Neural progenitor cell (in vitro differentiated cells): ENCODE measurements around the gene PRRC2B. TPM values are rescaled to one million over a fixed set of nuclear protein-coding genes. Genes with fewer than 3 reads are reported as not detected.

Experiments
- DNase-seq: peaks from one replicate; pipeline ENCODE4 v3.0.0-alpha.2; 2016; ENCODE audit warnings: low spot score
- H2AFZ ChIP-seq: fragments of 200-600 bp; sonication (generic); replicated peaks from 2 replicates; pipeline ENCODE4 v1.6.1; 2016; ENCODE audit warnings: antibody characterized with exemption
- H3F3A ChIP-seq: fragments of 200-600 bp; sonication (generic); 2 replicates; pipeline ENCODE4 v1.6.1; 2016; ENCODE audit warnings: antibody characterized with exemption, low read depth
- H3K27ac ChIP-seq: fragments of 200-600 bp; sonication (generic); 2 replicates; pipeline ENCODE4 v1.5.1; 2016; ENCODE audit warnings: mild to moderate bottlenecking
- H3K27me3 ChIP-seq: fragments of 200-600 bp; sonication (generic); 2 replicates; pipeline ENCODE4 v1.6.1; 2016; ENCODE audit warnings: mild to moderate bottlenecking, moderate library complexity
- H3K36me3 ChIP-seq: fragments of 200-600 bp; sonication (generic); 2 replicates; pipeline ENCODE4 v1.5.1; 2016
- H3K4me1 ChIP-seq: fragments of 200-600 bp; sonication (generic); 2 replicates; pipeline ENCODE4 v1.6.1; 2016; ENCODE audit warnings: mixed run types
- H3K4me2 ChIP-seq: fragments of 200-600 bp; sonication (generic); 2 replicates; pipeline ENCODE4 v1.6.1; 2016
- H3K4me3 ChIP-seq: fragments of 200-600 bp; sonication (generic); 2 replicates; pipeline ENCODE4 v1.5.1; 2016
- H3K79me2 ChIP-seq: fragments of 200-600 bp; sonication (generic); 2 replicates; pipeline ENCODE4 v1.6.1; 2016; ENCODE audit warnings: low read depth
- H3K9ac ChIP-seq: fragments of 200-600 bp; sonication (generic); 2 replicates; pipeline ENCODE4 v1.6.1; 2016
- H3K9me3 ChIP-seq: fragments of 200-600 bp; sonication (generic); 2 replicates; pipeline ENCODE4 v1.5.1; 2016; ENCODE audit warnings: low read depth
- H4K20me1 ChIP-seq: fragments of 200-600 bp; sonication (generic); 2 replicates; pipeline ENCODE4 v1.6.1; 2016; ENCODE audit warnings: low read depth
- H3K27ac Mint-ChIP-seq: 3 replicates; pipeline ENCODE4 v1.8.0; 2021; ENCODE audit warnings: mixed read lengths
- H3K27me3 Mint-ChIP-seq: 2 replicates; pipeline ENCODE4 v1.8.0; 2022; ENCODE audit warnings: low read depth, mild to moderate bottlenecking, inconsistent platforms, moderate library complexity, mixed read lengths; ENCODE audit not compliant: insufficient read depth
- H3K36me3 Mint-ChIP-seq: 3 replicates; pipeline ENCODE4 v1.8.0; 2021; ENCODE audit warnings: mixed read lengths
- H3K4me1 Mint-ChIP-seq: 3 replicates; pipeline ENCODE4 v1.8.0; 2021; ENCODE audit warnings: mixed read lengths
- H3K4me3 Mint-ChIP-seq: 3 replicates; pipeline ENCODE4 v1.8.0; 2021; ENCODE audit warnings: mild to moderate bottlenecking, moderate library complexity, mixed read lengths
- H3K9me3 Mint-ChIP-seq: 3 replicates; pipeline ENCODE4 v1.8.0; 2020; ENCODE audit warnings: mixed read lengths
- CTCF ChIP-seq: fragments of 200-600 bp; sonication (generic); IDR thresholded peaks from 2 replicates; pipeline ENCODE4 v1.5.1; 2017; ENCODE audit warnings: antibody characterized with exemption, mild to moderate bottlenecking
- EZH2 ChIP-seq: fragments of 200-600 bp; sonication (generic); IDR thresholded peaks from 2 replicates; pipeline ENCODE4 v1.6.1; 2017; ENCODE audit warnings: antibody characterized with exemption, mild to moderate bottlenecking, moderate library complexity
- EZH2phosphoT487 ChIP-seq: fragments of 200-600 bp; sonication (generic); IDR thresholded peaks from 2 replicates; pipeline ENCODE4 v1.6.1; 2017; ENCODE audit warnings: antibody characterized with exemption
- total RNA-seq: library from RNA; depleted of rRNA; stranded (reverse); fragments of >200 nt; gene quantifications from 2 replicates; pipeline ENCODE4 v1.2.3, GENCODE V29; 2015; ENCODE audit warnings: low replicate concordance

Gene PRRC2B
- total RNA-seq, 1 donor from 2014 or later: 139 TPM

- H3K9ac ChIP-seq: no peak overlapping the region
- no peak overlapping the region for H3K4me3 ChIP-seq
- Mint-ChIP-seq H3K4me1 (peaks cover 58% of the 10 kb centered on the region), H3K27ac (no peak overlapping the region), H3K9me3 (no peaks in the 10 kb centered on the region), H3K27me3 (peaks cover 2% of the 10 kb centered on the region), H3K4me3 (peak overlapping the region; percentile 35), H3K36me3 (peaks cover 20% of the 10 kb centered on the region)
- no peaks in the 10 kb centered on the region for H3K9me3 ChIP-seq
- peaks cover 100% of the 10 kb centered on the region for H3K79me2 ChIP-seq
- no peak overlapping the region for H2AFZ ChIP-seq
- peaks cover 100% of the 10 kb centered on the region for H4K20me1 ChIP-seq
- TF ChIP-seq CTCF (no peak), EZH2 (no peak), EZH2phosphoT487 (no peak)
- H3K4me1 ChIP-seq: peaks cover 59% of the 10 kb centered on the region
- DNase-seq: no peak
- H3K36me3 ChIP-seq: no peaks in the 10 kb centered on the region
- H3K27ac ChIP-seq: no peak overlapping the region
- peaks cover 41% of the 10 kb centered on the region for H3F3A ChIP-seq
- peak overlapping the region; percentile 37 for H3K4me2 ChIP-seq
- H3K27me3 ChIP-seq: no peaks in the 10 kb centered on the region
Observed at GRCh38 chr9:131422241-131422792, 28.4 kb downstream of the PRRC2B start.

GRCh38 chr9:131423171-131423581 lies 29.3 kb downstream of the PRRC2B start:
- no peak overlapping the region for H3K4me3 ChIP-seq
- peak; percentile 57 for DNase-seq
- no peak overlapping the region for H3K9ac ChIP-seq
- no peaks in the 10 kb centered on the region for H3K9me3 ChIP-seq
- Mint-ChIP-seq H3K27me3 (peaks cover 2% of the 10 kb centered on the region), H3K4me1 (peaks cover 49% of the 10 kb centered on the region), H3K9me3 (no peaks in the 10 kb centered on the region), H3K36me3 (peaks cover 17% of the 10 kb centered on the region), H3K4me3 (no peak overlapping the region), H3K27ac (peak overlapping the region; percentile 10)
- peaks cover 35% of the 10 kb centered on the region for H3F3A ChIP-seq
- peaks cover 100% of the 10 kb centered on the region for H4K20me1 ChIP-seq
- H3K27me3 ChIP-seq: no peaks in the 10 kb centered on the region
- H3K4me1 ChIP-seq: peaks cover 51% of the 10 kb centered on the region
- no peak overlapping the region for H2AFZ ChIP-seq
- H3K27ac ChIP-seq: peak overlapping the region; percentile 15
- peaks cover 100% of the 10 kb centered on the region for H3K79me2 ChIP-seq
- TF ChIP-seq EZH2 (no peak), EZH2phosphoT487 (no peak), CTCF (no peak)
- no peaks in the 10 kb centered on the region for H3K36me3 ChIP-seq
- H3K4me2 ChIP-seq: peak overlapping the region; percentile 37

- peaks cover 2% of the 10 kb centered on the region for H3K27me3 Mint-ChIP-seq
- no peak overlapping the region for H3K9ac ChIP-seq
- no peak for TF ChIP-seq CTCF
- TF ChIP-seq EZH2: no peak
- TF ChIP-seq EZH2phosphoT487: no peak
Observed at GRCh38 chr9:131426545-131426944, 32.7 kb downstream of the PRRC2B start.

More at GRCh38 chr9:131426545-131426944, 32.7 kb downstream of the PRRC2B start:
- Mint-ChIP-seq H3K9me3 (no peaks in the 10 kb centered on the region), H3K36me3 (peaks cover 26% of the 10 kb centered on the region), H3K4me1 (peaks cover 22% of the 10 kb centered on the region), H3K27ac (no peak overlapping the region), H3K4me3 (no peak overlapping the region)
- Histone ChIP-seq H3K27me3 (no peaks in the 10 kb centered on the region), H3K27ac (no peak overlapping the region), H3K4me2 (no peak overlapping the region), H3K9me3 (no peaks in the 10 kb centered on the region), H4K20me1 (peaks cover 100% of the 10 kb centered on the region), H3F3A (peaks cover 39% of the 10 kb centered on the region), H3K4me3 (no peak overlapping the region), H3K4me1 (peaks cover 19% of the 10 kb centered on the region), H2AFZ (no peak overlapping the region), H3K36me3 (no peaks in the 10 kb centered on the region), H3K79me2 (peaks cover 100% of the 10 kb centered on the region)
- no peak for DNase-seq
